ENCODE measurements around the gene METTL25. TPM values are rescaled to one million over a fixed set of nuclear protein-coding genes. Genes with fewer than 3 reads are reported as not detected.

Gene METTL25
- total RNA-seq, 2 experiments from 2014 or later, result 8.0 to 12.5 TPM

DNA sequence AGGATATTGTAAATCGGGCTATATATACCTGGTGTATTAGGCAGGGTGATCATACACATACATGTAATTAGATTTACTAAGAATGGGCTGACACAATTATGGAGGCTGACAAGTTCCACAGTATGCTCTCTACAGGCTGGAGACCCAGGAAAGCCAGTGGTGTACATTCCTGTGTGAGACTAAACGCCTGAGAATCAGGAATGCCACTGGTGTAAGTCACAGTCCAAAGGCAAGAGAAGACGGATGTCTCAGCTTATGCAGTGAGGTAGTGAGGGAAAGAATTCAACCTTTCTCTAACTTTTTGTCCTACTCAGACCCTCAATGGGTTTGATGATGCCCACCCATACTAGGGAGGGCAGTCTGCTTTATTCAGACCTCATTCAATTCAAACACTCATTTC lies 57.1 kb downstream of the METTL25 start:
- Histone ChIP-seq H3K4me1 (ENCODE audit: insufficient read depth, low read length, poor library complexity, severe bottlenecking) (no peaks in the 10 kb centered on the region), H3K4me2 (ENCODE audit: low read length) (no peak overlapping the region), H3K27ac (ENCODE audit: low read depth, low read length, poor library complexity, severe bottlenecking) (no peak overlapping the region), H3K36me3 (ENCODE audit: insufficient read depth, low read length) (no peaks in the 10 kb centered on the region), H3K79me2 (ENCODE audit: insufficient read depth, low read depth, low read length) (no peaks in the 10 kb centered on the region), H2AFZ (ENCODE audit: low read length) (no peak overlapping the region), H3K4me3 (ENCODE audit: low read depth, low read length, poor library complexity, severe bottlenecking) (no peak overlapping the region), H3K9me3 (ENCODE audit: low read length) (no peaks in the 10 kb centered on the region), H4K20me1 (ENCODE audit: insufficient read depth, low read length) (no peaks in the 10 kb centered on the region), H3K9me2 (ENCODE audit: insufficient read depth, low read length) (no peaks in the 10 kb centered on the region)
- no peak for DNase-seq (ENCODE audit: low spot score)
- TF ChIP-seq, protein P1, sequence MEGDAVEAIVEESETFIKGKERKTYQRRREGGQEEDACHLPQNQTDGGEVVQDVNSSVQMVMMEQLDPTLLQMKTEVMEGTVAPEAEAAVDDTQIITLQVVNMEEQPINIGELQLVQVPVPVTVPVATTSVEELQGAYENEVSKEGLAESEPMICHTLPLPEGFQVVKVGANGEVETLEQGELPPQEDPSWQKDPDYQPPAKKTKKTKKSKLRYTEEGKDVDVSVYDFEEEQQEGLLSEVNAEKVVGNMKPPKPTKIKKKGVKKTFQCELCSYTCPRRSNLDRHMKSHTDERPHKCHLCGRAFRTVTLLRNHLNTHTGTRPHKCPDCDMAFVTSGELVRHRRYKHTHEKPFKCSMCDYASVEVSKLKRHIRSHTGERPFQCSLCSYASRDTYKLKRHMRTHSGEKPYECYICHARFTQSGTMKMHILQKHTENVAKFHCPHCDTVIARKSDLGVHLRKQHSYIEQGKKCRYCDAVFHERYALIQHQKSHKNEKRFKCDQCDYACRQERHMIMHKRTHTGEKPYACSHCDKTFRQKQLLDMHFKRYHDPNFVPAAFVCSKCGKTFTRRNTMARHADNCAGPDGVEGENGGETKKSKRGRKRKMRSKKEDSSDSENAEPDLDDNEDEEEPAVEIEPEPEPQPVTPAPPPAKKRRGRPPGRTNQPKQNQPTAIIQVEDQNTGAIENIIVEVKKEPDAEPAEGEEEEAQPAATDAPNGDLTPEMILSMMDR (conservative IDR thresholded peaks at IDR 0.05; ENCODE audit: low read length), result no peak
- no peak for TF ChIP-seq EZH2phosphoT487 (IDR thresholded peaks at IDR 0.05; ENCODE audit: borderline replicate concordance, low read depth, low read length)
- no TSS peak for BruUV-seq (replicated peaks)
- ChIA-PET POLR2A (interaction anchor here (0.6 to 1.0 kb wide), 2 partner anchors 17 to 634 kb away, joined by 3 to 4 read pairs; no protein-coding TSS in a partner anchor), CTCF (ENCODE audit: unreplicated experiment) (no interaction called here)
- intact Hi-C loops (cut with micrococcal nuclease; ENCODE audit: unreplicated experiment), result no loop called here

GRCh38 chr12:82425241-82425640 lies 66.9 kb downstream of the METTL25 start:
- Histone ChIP-seq H3K79me2 (ENCODE audit: insufficient read depth, low read depth, low read length) (no peaks in the 10 kb centered on the region), H3K27ac (ENCODE audit: low read depth, low read length, poor library complexity, severe bottlenecking) (no peak overlapping the region), H3K4me1 (ENCODE audit: insufficient read depth, low read length, poor library complexity, severe bottlenecking) (no peaks in the 10 kb centered on the region), H3K9me2 (ENCODE audit: insufficient read depth, low read length) (no peaks in the 10 kb centered on the region), H4K20me1 (ENCODE audit: insufficient read depth, low read length) (no peaks in the 10 kb centered on the region), H2AFZ (ENCODE audit: low read length) (no peak overlapping the region), H3K9me3 (ENCODE audit: low read length) (no peaks in the 10 kb centered on the region), H3K4me3 (ENCODE audit: low read depth, low read length, poor library complexity, severe bottlenecking) (no peak overlapping the region), H3K36me3 (ENCODE audit: insufficient read depth, low read length) (no peaks in the 10 kb centered on the region), H3K4me2 (ENCODE audit: low read length) (no peak overlapping the region)
- no TSS peak for BruUV-seq (replicated peaks)
- POLR2A ChIA-PET, result interaction anchor here (0.9 to 1.2 kb wide), 2 partner anchors 13 kb away, joined by 3 read pairs; no protein-coding TSS in a partner anchor
- intact Hi-C loops (cut with micrococcal nuclease; ENCODE audit: unreplicated experiment), result no loop called here
- no peak for DNase-seq (ENCODE audit: low spot score)
- CTCF ChIA-PET (ENCODE audit: unreplicated experiment), result no interaction called here
- TF ChIP-seq, protein P1 (conservative IDR thresholded peaks at IDR 0.05; ENCODE audit: low read length), result no peak
- no peak for TF ChIP-seq EZH2phosphoT487 (IDR thresholded peaks at IDR 0.05; ENCODE audit: borderline replicate concordance, low read depth, low read length)

DNA sequence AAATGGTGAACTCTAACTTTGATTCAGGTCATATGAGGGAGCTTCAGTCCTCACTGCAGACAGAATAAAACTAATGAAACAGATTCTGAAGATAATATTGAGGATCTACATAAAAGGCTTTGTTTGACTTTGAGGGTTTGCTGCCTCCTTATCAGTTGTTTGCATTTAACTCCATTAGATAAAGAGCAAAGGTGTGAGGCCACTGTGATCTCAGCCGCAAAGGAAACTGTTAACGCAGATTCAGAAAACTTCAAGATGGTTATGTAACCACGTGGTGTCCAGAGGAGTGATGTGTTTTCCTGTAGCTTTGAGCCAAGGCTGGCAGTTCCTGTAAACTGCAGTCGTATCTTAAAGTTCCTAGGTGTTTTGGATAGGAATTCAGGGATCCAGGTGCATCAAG lies 67.8 kb downstream of the METTL25 start:
- Histone ChIP-seq H4K20me1 (ENCODE audit: insufficient read depth, low read length) (no peaks in the 10 kb centered on the region), H3K4me2 (ENCODE audit: low read length) (no peak overlapping the region), H3K9me2 (ENCODE audit: insufficient read depth, low read length) (no peaks in the 10 kb centered on the region), H3K27ac (ENCODE audit: low read depth, low read length, poor library complexity, severe bottlenecking) (no peak overlapping the region), H3K9me3 (ENCODE audit: low read length) (no peaks in the 10 kb centered on the region), H3K79me2 (ENCODE audit: insufficient read depth, low read depth, low read length) (no peaks in the 10 kb centered on the region), H3K4me1 (ENCODE audit: insufficient read depth, low read length, poor library complexity, severe bottlenecking) (no peaks in the 10 kb centered on the region), H3K36me3 (ENCODE audit: insufficient read depth, low read length) (no peaks in the 10 kb centered on the region), H3K4me3 (ENCODE audit: low read depth, low read length, poor library complexity, severe bottlenecking) (no peak overlapping the region), H2AFZ (ENCODE audit: low read length) (no peak overlapping the region)
- ChIA-PET POLR2A (interaction anchor here (0.9 to 2.2 kb wide), 4 partner anchors 9 to 15 kb away, joined by 3 to 7 read pairs (median 4); no protein-coding TSS in a partner anchor), CTCF (ENCODE audit: unreplicated experiment) (no interaction called here)
- intact Hi-C loops (cut with micrococcal nuclease; ENCODE audit: unreplicated experiment), result no loop called here
- DNase-seq (ENCODE audit: low spot score), result no peak
- BruUV-seq (replicated peaks), result no TSS peak
- TF ChIP-seq, protein P1 (conservative IDR thresholded peaks at IDR 0.05; ENCODE audit: low read length), result no peak
